Measurements from ENCODE around the gene ZDHHC18. TPM values are rescaled to one million over a fixed set of nuclear protein-coding genes. Genes with fewer than 3 reads are reported as not detected.

Gene ZDHHC18
- total RNA-seq, 3 donors from 2014 or later: 12.3 to 35.4 (median 16.4) TPM

DNA sequence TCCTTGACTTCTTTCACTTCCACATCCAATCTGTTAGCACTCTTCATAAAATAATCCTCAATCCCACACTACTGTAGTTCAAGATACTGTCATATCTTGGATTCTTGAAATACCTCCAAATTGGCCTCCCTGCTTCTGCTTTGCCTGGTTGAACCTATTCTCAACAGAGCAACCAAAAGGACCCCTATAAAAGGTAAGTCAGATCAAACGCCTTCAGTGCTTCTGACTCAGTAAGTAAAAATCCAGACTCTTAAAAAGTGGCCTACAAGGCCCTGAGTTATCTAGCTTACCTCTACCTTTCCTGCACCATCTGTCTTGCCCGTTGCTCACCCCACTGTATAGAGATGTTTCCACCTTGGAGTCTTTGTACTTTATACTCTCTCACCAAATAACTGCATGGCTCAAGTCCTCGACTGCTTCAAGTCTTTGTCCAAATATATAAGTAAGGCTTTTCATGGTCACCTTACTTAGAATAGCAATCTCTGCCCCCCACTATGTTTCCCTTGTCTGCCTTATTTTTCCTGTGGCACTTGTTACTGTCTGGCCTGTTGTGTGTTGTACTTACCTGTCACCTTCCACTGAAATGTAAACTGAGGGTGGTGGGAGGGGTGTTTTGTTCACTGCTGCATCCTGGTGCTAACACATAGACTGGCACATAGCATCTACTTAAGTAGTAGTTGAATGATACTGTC lies 43.8 kb upstream of the ZDHHC18 start:
- intact Hi-C loops (cut with DNase I; ENCODE audit: low total_unique reads): no loop called here
- peak overlapping the region; percentile 28 to 59 for H3K27ac ChIP-seq
- H3K9me3 ChIP-seq: no peaks in the 10 kb centered on the region
- peaks cover 7 to 8% of the 10 kb centered on the region in 2 donors for H3K4me1 ChIP-seq
- no peak for DNase-seq (ENCODE audit: low spot score in 2 of 2)
- TF ChIP-seq POLR2AphosphoS5 (IDR thresholded peaks at IDR 0.05) (no peak), POLR2A (IDR thresholded peaks at IDR 0.05) (no peak)
- no peak overlapping the region for H3K4me3 ChIP-seq
- no peaks in the 10 kb centered on the region for H3K27me3 ChIP-seq
- H3K36me3 ChIP-seq: peaks cover 9% of the 10 kb centered on the region

GRCh38 chr1:26783646-26784022 lies 42.9 kb upstream of the ZDHHC18 start:
- H3K27ac ChIP-seq: peak overlapping the region; percentile 59 to 70
- TF ChIP-seq POLR2AphosphoS5 (IDR thresholded peaks at IDR 0.05) (no peak), POLR2A (IDR thresholded peaks at IDR 0.05) (no peak), CTCF (IDR thresholded peaks at IDR 0.05) (no peak)
- no peak for DNase-seq (ENCODE audit: low spot score in 2 of 2)
- no peak overlapping the region for H3K4me3 ChIP-seq
- peaks cover 3% of the 10 kb centered on the region for H3K36me3 ChIP-seq
- intact Hi-C loops (cut with DNase I; ENCODE audit: low total_unique reads): no loop called here
- no peaks in the 10 kb centered on the region for H3K27me3 ChIP-seq
- no peaks in the 10 kb centered on the region for H3K9me3 ChIP-seq
- H3K4me1 ChIP-seq: peaks cover 7 to 8% of the 10 kb centered on the region in 2 donors

- Histone ChIP-seq H3K36me3 (no peaks in the 10 kb centered on the region), H3K27ac (peak overlapping the region; percentile 59 to 70), H3K4me3 (no peak overlapping the region), H3K9me3 (no peaks in the 10 kb centered on the region), H3K4me1 (peaks cover 7 to 8% of the 10 kb centered on the region in 2 donors), H3K27me3 (no peaks in the 10 kb centered on the region)
- TF ChIP-seq CTCF (IDR thresholded peaks at IDR 0.05) (no peak), POLR2AphosphoS5 (IDR thresholded peaks at IDR 0.05) (peak in 1 of 3 donors; percentile 26)
- intact Hi-C loops (cut with DNase I; ENCODE audit: low total_unique reads): no loop called here
- DNase-seq (ENCODE audit: low spot score in 2 of 2): no peak
Observed at GRCh38 chr1:26784023-26784871, 42.2 kb upstream of the ZDHHC18 start.

GRCh38 chr1:26784886-26785285 lies 41.6 kb upstream of the ZDHHC18 start:
- H3K9me3 ChIP-seq: no peaks in the 10 kb centered on the region
- H3K36me3 ChIP-seq: no peaks in the 10 kb centered on the region
- TF ChIP-seq CTCF (IDR thresholded peaks at IDR 0.05): no peak
- no peak for TF ChIP-seq POLR2A (IDR thresholded peaks at IDR 0.05)
- no peak for TF ChIP-seq POLR2AphosphoS5 (IDR thresholded peaks at IDR 0.05)
- H3K4me1 ChIP-seq: peaks cover 7 to 8% of the 10 kb centered on the region in 2 donors
- H3K27ac ChIP-seq: peak overlapping the region; percentile 68 to 70
- intact Hi-C loops (cut with DNase I; ENCODE audit: low total_unique reads): loop anchor here (5.0 kb wide), 1 partner anchor 88 kb away; the partner anchor contains the start of gene ARID1A
- no peak overlapping the region for H3K4me3 ChIP-seq
- DNase-seq (ENCODE audit: low spot score in 2 of 2): no peak
- no peaks in the 10 kb centered on the region for H3K27me3 ChIP-seq

DNA sequence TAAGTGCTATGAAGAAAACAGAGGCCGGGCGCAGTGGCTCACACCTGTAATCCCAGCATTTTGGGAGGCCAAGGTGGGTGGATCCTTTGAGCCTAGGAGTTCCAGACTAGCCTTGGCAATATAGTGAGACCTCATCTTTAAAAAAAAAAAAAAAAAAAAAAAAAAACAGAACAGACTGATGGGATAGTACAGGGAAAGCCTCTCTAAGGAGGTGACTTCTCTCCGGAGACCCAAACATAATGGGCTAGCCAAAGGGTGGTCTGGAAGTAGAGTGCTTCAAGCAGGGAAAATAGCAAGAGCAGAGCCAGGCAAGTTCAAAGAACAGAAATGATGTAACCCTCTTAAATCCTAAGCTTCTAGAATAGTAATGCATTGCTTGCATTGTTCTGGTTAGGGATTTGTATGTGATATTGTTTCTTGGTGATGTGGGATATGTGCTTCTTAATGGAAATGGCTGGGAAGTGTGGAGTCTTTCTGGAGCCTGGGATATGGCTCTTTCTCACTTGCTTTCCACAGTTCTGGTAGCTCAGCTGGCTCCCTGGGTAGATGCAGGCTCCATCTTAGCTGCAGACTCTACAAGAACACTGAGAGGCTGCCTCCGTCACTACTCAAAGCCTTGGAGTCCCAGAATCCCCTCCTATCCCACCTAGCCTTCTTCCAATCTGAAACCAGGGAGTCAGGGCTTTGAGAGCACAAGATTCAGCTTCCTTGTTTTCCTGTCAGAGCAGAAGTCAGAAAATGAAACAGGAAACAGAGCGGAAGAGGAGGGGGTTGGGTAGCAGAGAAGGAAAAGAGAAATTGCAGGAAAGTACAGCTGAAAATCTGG lies 40.7 kb upstream of the ZDHHC18 start:
- Histone ChIP-seq H3K4me3 (no peak overlapping the region), H3K4me1 (peaks cover 7 to 8% of the 10 kb centered on the region in 2 donors), H3K9me3 (no peaks in the 10 kb centered on the region), H3K36me3 (no peaks in the 10 kb centered on the region), H3K27me3 (no peaks in the 10 kb centered on the region), H3K27ac (peak overlapping the region; percentile 98 to 99)
- TF ChIP-seq POLR2A (IDR thresholded peaks at IDR 0.05): no peak
- no peak for TF ChIP-seq CTCF (IDR thresholded peaks at IDR 0.05)
- TF ChIP-seq POLR2AphosphoS5 (IDR thresholded peaks at IDR 0.05): no peak
- intact Hi-C loops (cut with DNase I; ENCODE audit: low total_unique reads): loop anchor here (5.0 kb wide), 1 partner anchor 89 kb away; the partner anchor contains the start of gene ARID1A
- DNase-seq (ENCODE audit: low spot score in 2 of 2): no peak

Measured in breast epithelium (tissue), 4 donors.